Glomerular endothelial cell (primary cell): ENCODE measurements around the gene RTP4. TPM values are rescaled to one million over a fixed set of nuclear protein-coding genes. Genes with fewer than 3 reads are reported as not detected.

Source experiments
- DNase-seq: peaks from one replicate; pipeline ENCODE4 v3.0.0-alpha.2; 2011; ENCODE audit warnings: low read depth, low spot score; ENCODE audit errors: extremely low read depth
- total RNA-seq: library from RNA; depleted of rRNA; stranded (reverse); fragments of >200 nt; gene quantifications from 2 replicates; pipeline ENCODE4 v1.2.3, GENCODE V29; 2015

RTP4 gene, protein sequence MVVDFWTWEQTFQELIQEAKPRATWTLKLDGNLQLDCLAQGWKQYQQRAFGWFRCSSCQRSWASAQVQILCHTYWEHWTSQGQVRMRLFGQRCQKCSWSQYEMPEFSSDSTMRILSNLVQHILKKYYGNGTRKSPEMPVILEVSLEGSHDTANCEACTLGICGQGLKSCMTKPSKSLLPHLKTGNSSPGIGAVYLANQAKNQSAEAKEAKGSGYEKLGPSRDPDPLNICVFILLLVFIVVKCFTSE
- 0.78 and 4.6 TPM in 2 replicates for total RNA-seq

DNA sequence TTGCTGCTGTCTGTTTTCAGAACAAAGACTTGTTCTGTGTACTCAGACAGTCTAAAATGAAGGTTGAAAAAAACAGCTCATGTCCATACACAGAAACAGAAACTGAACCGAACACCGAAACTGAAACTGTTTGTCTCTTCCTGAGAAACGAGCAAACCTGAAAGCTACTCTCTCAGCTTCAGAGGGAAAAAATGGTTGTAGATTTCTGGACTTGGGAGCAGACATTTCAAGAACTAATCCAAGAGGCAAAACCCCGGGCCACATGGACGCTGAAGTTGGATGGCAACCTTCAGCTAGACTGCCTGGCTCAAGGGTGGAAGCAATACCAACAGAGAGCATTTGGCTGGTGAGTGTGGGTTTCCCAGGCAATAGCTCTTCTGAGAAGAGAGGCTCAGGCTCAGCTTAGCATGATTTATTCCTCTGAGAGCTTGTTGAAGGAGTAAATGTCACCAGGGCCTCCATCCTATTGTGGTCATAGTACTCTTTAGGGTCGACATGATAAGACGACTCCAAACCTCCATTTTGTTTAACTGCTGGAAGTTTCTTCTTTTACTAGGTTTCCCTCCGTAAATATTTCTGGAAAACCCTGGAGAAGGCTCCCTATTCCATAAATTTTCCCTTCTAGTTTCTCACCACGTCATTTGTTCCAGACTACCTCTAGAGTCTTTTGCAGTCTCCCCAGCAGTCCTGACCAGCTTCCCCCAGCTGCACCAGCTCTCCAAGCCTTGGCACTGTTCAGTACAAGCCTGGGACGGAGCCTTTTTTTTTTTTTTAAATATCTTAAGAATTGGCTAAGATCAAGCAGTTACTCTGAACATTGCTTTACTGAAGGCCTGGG, at the start of gene RTP4:
Gene RTP4, plus strand, starts transcription at position 135 of the 838 bp plus-strand sequence. Its CDS starts 57 bp downstream, at position 192.
- no peak for DNase-seq

DNA sequence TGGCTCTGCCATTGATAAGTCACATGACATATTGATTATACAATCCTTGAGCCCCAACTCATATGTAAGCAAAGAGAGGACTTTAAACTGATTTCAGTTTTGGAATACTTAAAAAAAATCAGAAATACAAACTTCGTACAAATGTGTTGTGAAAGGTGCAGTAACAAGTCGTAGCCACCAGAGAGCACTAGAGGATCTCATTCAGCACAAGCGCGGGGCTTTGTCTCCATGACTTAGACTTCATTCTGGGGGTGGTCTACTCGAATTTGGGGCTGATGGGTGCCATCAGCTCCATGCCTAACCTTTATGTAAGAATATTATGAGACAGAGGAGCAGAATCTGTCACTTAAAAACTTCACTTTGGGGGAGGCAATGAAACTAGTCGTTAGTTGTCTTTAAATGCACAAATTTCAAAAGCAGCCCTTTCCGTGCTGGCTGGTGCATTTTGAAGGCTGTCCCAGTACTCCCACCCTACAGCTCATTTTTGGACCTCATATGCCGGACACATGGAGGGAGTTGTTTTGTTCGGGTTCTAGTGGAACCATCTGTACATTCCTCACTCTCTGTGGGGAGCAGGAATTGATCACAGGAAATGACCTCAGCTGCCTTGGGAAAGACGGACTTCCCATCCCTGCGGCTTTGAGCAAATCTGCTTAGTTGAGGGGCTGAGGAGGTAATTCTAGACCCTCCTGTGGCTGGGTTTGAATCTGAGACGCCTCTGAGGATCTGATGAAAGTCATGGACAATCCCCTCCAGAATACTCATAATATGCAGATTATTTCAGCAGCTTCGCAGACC, 49.2 kb upstream of the RTP4 start:
- DNase-seq: peak; percentile 57

DNA sequence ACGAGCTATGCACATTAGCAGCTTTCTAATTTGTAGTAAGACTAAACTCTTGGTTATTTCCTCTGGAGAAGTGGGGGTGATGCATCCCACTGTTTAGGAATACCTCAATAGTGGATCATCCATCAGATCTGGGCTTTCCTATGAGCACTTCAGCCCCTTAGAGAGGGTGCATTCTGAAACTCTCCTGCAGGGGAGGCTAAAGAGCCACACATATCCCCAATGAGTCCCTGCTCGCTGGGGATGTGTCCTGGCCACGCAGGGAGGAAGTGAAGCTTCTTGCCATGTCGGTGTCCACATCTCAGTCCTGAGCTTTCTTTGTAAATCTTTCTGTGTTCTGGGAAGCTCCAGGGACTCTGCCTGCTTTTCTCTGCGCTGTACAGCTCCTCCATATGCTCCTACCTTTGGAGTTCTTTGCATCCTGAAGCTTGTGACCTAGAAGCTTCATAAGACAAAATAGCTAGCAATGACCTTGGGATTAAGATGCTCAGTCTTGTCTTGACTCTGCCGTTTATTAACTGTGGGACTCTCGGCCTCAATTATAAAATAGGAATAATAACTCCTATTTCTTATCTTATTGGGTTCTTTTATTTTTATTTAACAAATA, 48.4 kb upstream of the RTP4 start:
- DNase-seq: peak; percentile 4

DNA sequence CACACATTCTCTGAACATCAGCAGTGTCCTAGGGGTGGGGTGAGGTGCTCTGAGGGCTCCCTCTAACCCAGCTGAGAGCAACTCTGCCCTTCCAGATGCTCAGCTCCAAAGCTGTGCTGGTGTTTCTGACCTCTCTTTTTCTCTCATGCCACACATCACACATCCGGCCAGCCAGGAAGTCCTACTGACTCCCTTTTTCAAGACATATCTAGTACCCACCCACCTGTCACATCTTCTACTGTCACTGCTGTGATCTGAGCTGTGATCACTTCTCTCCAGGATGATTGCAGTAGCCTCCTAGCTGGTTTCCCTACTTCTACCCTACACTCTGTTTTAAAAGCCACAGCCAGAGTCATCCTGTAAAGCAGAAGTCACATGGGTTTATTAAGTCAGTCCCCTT, 46.4 kb upstream of the RTP4 start:
- no peak for DNase-seq

DNA sequence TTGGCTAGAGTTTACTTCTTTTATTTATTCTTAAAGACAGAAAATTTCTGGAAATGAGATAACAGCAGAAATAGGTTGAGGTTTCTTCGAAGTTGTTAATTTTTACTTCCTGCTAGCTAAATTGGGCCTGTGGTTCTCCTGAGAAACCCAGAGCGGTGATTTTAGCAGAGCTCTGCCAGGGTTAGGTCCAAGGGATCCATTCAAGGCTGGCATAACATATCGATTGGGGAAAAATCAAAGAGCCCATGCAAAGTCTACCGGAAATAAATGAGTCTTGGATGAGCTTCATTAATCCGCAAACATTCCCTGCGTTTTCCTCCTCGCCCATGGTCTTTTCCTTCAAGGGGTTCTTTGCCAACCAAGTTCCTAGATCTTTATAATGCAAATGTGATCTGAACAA, 45.9 kb upstream of the RTP4 start:
- DNase-seq: no peak

DNA sequence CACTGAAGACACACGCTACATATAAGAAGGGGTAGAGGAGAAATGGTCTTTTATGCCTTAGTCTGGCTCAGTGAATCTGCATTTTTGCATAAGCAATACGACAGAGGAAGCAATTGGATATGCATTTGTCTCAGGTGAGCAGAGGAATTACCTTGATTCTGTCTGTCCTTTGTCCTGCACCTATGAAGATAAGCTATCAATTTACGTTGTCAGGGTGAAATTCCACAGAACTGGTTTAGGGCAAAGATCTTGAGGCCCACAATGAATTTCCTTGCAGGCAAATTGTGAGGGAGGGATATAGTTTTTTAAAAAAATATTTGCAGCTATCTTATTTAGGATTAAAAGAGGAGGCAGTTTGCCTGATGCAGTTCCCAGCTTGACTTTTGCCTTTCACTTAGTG, 45.1 kb upstream of the RTP4 start:
- DNase-seq: no peak

DNA sequence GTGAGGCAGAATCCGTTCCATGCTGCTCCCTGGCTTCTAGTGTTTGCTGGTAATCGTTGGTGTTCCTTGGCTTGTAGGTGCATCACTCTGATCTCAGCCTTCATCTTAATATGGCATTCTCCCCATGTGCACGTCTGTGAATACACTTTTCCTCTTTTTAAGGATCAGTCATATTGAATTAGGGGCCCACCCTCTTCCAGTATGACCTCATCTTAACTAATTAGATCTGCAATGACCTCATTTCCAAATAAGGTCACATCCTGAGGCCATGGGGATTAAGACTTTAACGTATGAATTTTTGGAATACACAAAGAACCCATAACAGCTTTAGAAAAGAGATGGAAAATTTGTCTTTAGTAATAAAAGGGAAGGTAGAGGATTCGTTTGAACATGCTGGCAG, 42.6 kb upstream of the RTP4 start:
- DNase-seq: no peak

DNA sequence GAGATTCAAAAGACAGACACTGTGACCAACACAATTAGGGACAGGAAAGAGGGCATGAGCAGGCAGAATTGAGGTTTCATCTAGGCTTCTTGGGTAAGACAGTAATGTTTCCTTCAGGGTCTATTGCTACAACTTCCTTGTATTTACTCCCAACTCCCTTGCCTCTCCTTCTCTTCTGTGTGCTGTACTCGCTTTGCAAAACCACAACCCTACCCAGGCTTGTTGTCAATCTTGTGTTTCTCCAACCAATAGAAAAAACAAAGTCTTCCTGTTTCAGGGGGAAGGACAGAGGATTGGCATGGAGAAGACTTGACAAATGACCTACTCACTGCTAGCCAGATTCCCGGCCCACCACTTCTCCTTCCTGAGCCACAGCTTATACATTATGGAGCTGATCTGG, 40.3 kb upstream of the RTP4 start:
- DNase-seq: no peak

DNA sequence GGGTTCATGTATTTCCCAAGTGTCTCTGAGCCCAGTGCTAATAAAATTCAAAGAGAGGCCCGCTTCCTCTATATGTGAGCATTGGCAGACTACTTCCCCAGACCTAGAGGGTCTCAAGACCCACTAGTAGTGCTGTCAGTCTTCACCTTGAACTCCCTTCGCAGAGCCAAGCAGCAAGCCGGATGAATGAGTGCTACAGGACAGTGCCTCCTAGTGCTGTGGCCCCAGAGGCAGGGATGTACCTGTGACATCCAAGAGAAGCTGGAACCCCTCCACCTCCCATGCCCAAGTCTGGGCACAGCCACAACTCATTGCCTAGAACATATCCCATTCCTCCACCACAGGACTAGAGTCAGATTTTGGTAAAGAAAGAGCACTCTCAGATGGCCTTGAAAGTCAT, 39.5 kb upstream of the RTP4 start:
- DNase-seq: no peak

DNA sequence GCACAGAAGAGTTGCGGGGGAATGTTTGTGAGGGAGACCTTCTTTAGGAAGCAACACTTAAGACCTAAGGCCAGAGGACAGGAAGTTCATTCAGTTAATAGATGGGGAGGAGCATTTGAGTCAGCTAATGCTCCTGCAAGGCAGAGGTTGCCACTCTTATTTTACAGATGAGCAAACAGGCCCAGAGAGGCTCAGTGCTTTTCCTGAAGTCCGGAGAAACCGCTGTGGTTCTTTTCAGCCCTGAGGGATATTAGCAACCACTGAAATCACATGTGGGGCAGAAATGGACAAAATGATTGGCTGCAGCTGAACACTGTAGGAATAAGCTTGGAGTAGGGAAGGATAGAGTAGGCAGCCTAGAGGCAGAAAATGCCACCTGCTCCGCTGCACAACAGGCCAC, 33.3 kb upstream of the RTP4 start:
- DNase-seq: no peak

DNA sequence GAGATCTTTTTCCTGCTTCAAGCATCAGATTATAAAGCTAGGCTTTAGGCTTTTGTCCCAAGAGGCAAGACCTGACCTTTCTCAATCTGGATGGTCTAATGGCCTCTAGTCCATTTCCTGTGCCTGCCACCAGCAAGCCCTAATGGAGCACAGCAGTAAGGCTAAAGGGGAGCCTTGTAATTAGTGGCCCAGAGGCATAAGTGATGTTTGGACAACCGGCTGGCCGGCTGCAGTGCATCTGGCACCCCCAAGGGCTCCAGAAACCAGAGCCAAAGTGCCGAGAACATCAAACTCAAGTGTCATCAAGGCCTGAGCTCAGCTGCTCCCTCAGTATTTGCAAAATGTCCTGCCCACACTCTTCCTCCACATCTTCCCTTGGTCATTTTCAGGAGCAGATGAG, 31.9 kb upstream of the RTP4 start:
- no peak for DNase-seq

DNA sequence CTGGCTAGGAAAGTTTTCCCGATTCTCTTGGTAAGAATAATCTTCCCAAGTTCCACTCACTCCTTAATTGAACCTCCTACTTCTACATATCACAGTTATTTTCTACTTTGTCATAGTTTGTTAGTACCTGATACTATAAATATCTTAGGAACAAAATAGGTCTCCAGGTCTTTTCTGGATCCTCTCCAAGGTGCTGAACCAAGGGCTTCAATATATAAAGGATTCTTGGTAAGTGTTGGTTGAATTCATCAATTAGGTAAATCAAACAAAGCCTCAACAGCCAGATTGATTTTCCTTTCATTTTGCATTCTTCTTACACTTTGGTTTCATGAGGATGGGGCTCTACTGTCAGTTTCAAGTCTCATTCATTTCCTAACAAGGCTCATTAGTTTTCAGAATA, 27.6 kb upstream of the RTP4 start:
- DNase-seq: no peak

DNA sequence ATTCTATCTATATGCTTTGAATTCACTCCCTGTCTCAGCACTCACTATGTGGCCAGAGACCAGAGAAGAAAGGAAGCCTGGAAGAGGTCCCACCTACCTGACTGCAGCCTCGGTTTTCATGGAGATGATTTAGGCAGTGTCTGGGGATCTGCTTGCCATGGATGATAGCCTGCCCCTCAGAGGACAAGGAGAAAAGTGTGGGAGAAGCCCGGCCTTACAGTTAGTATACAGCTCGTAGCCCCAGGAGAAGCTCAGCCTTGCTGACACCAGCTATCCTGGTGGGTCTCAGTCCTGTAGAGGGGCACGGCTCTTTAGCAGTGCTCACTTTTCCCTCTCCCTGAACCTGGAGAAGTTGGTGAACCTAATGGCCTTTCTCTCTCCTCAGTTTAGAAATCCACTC, 25.9 kb upstream of the RTP4 start:
- no peak for DNase-seq

DNA sequence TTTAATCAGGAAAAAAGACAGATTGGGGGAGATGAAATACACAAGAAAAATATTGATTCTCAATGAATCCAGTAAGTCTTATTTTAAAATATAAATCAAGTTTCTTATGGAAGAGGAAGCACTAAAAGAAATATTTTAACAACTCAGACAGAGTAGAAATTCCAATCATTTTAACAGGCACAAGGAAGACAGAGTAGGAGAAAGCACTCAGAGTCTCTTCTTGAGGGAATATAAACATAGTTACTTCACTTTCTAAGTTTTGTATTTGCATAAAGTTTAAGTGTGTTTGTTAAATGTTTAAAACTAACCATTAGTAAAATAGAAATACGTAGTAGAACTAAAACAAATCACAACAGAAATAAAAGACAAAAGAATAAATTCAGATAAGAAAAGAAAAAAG, 24.5 kb upstream of the RTP4 start:
- no peak for DNase-seq

DNA sequence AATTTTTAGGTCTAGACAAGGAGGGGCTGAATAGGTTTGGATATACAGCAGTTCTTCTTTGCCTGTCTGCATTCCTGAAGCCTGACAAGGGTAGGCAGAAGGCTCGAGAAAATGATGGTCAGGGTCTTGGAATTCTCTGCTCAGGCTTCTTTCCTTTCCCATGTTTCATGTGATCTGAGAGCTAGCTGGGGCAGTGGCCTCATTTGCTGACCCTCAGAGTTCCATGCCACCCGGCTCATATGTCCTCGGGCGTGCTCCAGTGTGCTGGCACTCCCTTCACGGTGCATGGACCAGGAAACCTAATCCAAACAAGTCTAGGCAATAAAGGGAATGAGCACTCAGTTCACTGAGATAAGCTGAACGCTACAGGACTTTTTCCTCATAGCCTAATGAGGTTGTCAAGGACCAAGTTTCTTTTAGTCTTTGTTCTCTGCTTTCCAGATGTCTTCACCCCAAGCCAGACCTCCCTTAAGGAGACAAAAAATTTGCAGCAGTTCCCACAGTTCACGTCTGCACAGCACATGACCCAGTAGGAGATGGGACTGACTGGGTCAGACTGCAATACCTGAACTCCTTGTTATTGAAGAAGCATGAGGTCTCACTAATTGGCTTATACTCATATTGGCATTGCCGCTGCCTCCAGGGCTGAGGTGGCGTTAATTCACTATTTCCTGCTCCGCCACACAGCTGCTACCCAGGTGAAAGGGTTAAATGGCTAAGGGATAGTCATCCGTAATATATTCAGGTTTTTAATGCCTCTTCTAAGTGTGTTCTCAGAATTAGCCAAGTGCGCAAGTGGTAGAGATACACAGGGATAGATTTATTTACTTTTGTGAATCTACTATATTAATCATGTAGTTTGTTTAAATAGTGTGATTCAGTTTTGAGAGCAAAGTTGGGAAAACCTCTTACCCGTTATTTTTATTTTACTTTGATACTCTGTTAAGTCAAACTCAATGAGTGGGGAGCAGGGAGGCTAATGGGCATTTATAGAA, 15.3 kb upstream of the RTP4 start:
- DNase-seq: no peak

DNA sequence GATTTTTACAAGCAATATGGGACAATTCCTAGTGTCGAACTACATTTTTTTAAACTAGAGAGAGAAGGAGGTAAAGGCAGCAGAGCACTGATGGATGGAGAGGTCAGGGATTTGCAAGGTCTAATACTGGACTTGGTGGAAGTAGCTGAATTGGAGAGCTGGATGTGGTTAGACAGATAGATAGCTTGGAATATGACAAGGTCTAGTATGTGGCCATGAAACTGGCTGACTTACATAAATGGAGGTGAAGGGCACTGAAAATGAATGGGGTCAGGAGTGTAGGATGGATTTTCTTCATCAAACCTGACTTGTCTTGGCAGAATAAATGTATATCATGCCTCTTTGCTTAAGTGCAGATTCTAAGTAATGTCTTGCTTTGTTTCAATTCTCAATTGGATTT, 10.1 kb upstream of the RTP4 start:
- no peak for DNase-seq

DNA sequence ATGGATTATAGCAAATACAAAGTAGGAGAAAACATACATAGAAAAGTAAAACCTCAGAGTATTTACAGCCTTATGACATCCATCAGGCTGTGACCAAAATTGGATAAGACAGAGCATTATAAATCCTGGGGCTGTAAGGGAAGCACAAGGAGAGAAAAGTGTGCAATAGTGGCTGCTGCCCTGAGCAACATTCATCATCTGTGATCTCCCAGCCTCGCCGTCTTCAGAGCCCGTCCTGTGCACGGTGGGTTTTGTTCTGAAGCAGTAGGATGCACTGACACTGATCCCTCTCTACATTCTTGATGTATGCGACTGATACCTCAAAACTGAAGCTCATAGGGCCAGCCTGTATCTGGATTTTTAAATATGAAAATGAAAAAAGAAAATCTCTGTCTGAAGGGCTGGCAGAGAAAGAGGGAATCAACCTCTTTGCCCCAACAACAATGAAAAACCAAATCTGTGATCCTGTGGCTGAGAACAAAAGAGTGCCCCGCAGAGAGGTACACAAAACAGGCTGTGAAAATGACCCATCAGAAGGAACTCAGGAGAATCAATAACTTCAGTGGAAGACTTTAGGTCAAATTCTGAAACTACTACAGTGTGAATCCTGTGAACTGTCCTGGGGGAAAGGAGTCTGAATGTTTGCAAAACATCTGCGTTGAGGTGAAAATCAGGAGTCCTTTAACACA, 8.2 kb upstream of the RTP4 start:
- DNase-seq: no peak

DNA sequence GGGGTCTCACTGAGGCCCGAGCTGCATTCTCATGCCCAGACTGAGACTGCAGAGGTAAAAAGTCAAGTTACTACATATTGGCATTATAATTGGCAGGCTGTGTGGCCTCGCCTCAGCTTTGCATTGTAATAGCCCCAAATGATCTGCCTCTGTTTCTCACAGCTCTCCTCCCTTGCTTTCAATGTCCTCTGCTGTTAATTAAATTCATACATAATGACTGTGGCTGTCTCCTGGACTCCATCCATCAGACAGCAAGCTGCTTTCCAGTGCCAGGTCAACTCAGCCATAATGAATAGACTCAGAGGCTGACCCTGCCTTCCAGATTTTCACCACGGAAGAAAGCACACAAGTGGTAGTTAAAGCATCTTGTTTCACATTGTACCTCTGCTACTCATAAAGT, 7.6 kb upstream of the RTP4 start:
- no peak for DNase-seq

DNA sequence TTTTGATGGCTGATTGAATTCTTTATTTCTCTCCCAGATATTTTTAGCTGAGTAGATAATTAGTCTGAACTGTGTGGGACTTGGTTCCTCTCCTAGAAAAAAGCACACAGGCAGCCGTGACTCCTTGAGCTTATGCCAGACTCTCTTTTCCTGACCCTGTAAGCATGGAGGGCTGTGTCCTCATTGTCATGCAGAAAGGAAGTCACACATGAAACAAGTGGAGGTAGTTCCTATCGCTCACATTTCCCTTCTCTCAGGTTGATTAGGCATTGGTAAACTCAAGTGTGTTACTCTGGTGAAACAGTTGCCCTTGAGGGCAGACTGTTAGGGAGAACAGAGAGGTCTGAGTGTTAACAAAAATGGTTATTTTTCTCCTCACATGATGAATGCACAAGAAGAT, 6.3 kb upstream of the RTP4 start:
- DNase-seq: no peak
